AG09309 (cell line): ENCODE results near the gene FOXP4.

Experiments used
- DNase-seq: peaks from one replicate; pipeline ENCODE4 v3.0.0-alpha.2; 2010; ENCODE audit warnings: low read depth
- H3K4me3 ChIP-seq: 2 replicates; pipeline ENCODE4 v1.5.1; 2011; ENCODE audit warnings: mild to moderate bottlenecking, low read depth, low read length, moderate library complexity; ENCODE audit not compliant: control insufficient read depth
- TF ChIP-seq, protein P1 (sequence below): IDR thresholded peaks from 2 replicates; pipeline ENCODE4 v1.5.1; 2011; ENCODE audit warnings: mild to moderate bottlenecking, low read depth, low read length, inconsistent platforms; ENCODE audit not compliant: insufficient read depth, control insufficient read depth; ENCODE audit errors: missing control alignments

The FOXP4 gene

GRCh38 chr6:41651246-41651961 is 105.2 kb downstream of the FOXP4 start:
- TF ChIP-seq, protein P1, sequence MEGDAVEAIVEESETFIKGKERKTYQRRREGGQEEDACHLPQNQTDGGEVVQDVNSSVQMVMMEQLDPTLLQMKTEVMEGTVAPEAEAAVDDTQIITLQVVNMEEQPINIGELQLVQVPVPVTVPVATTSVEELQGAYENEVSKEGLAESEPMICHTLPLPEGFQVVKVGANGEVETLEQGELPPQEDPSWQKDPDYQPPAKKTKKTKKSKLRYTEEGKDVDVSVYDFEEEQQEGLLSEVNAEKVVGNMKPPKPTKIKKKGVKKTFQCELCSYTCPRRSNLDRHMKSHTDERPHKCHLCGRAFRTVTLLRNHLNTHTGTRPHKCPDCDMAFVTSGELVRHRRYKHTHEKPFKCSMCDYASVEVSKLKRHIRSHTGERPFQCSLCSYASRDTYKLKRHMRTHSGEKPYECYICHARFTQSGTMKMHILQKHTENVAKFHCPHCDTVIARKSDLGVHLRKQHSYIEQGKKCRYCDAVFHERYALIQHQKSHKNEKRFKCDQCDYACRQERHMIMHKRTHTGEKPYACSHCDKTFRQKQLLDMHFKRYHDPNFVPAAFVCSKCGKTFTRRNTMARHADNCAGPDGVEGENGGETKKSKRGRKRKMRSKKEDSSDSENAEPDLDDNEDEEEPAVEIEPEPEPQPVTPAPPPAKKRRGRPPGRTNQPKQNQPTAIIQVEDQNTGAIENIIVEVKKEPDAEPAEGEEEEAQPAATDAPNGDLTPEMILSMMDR, result no peak
- H3K4me3 ChIP-seq, result no peak overlapping the region
- no peak for DNase-seq
